ENCODE measurements around the gene DDX1.

DNA sequence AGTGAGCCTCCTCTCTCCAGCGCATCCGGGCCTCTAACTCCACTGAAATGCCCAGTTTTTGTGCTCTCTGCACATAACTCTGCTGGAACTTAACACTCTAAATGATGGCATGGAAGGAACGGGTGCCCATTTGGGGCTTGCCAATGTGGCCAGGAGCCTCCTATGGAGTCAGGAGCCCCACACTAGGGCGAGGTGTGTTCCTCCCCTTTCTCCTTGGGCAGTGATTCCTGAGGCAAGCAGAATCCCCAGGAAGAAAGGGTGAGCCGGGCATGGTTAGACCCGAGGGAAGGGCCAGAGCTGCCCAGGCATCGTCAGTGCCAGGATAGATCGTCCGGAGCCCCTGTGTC, 63.0 kb downstream of the DDX1 start:
- TF ChIP-seq TAF1 (IDR thresholded peaks at IDR 0.05; ENCODE audit: control insufficient read depth, extremely low read depth, insufficient read depth, low read length, severe bottlenecking) (no peak), E2F3 (CRISPR knock-in tag; IDR thresholded peaks at IDR 0.05) (no peak), SRSF3 (IDR thresholded peaks at IDR 0.05; ENCODE audit: insufficient read depth, low read length) (no peak), POLR2AphosphoS5 (IDR thresholded peaks at IDR 0.05; ENCODE audit: control insufficient read depth, insufficient read depth, low read depth, low read length) (no peak), CBFA2T3 (IDR thresholded peaks at IDR 0.05) (no peak), NR2C2 (CRISPR knock-in tag; IDR thresholded peaks at IDR 0.05) (no peak), NR2C2 (tag; IDR thresholded peaks at IDR 0.05) (no peak), POLR2A (conservative IDR thresholded peaks at IDR 0.05) (no peak), CHCHD3 (CRISPR knock-in tag; IDR thresholded peaks at IDR 0.05) (no peak)
- TF ChIP-seq, protein P1, sequence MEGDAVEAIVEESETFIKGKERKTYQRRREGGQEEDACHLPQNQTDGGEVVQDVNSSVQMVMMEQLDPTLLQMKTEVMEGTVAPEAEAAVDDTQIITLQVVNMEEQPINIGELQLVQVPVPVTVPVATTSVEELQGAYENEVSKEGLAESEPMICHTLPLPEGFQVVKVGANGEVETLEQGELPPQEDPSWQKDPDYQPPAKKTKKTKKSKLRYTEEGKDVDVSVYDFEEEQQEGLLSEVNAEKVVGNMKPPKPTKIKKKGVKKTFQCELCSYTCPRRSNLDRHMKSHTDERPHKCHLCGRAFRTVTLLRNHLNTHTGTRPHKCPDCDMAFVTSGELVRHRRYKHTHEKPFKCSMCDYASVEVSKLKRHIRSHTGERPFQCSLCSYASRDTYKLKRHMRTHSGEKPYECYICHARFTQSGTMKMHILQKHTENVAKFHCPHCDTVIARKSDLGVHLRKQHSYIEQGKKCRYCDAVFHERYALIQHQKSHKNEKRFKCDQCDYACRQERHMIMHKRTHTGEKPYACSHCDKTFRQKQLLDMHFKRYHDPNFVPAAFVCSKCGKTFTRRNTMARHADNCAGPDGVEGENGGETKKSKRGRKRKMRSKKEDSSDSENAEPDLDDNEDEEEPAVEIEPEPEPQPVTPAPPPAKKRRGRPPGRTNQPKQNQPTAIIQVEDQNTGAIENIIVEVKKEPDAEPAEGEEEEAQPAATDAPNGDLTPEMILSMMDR (IDR thresholded peaks at IDR 0.05 in 2 of 3, conservative IDR thresholded peaks at IDR 0.05 in 1 of 3; ENCODE audit: insufficient read depth in 2 of 3, low read depth in 1 of 3, low read length in 3 of 3) = no peak
- TF ChIP-seq, protein P2, sequence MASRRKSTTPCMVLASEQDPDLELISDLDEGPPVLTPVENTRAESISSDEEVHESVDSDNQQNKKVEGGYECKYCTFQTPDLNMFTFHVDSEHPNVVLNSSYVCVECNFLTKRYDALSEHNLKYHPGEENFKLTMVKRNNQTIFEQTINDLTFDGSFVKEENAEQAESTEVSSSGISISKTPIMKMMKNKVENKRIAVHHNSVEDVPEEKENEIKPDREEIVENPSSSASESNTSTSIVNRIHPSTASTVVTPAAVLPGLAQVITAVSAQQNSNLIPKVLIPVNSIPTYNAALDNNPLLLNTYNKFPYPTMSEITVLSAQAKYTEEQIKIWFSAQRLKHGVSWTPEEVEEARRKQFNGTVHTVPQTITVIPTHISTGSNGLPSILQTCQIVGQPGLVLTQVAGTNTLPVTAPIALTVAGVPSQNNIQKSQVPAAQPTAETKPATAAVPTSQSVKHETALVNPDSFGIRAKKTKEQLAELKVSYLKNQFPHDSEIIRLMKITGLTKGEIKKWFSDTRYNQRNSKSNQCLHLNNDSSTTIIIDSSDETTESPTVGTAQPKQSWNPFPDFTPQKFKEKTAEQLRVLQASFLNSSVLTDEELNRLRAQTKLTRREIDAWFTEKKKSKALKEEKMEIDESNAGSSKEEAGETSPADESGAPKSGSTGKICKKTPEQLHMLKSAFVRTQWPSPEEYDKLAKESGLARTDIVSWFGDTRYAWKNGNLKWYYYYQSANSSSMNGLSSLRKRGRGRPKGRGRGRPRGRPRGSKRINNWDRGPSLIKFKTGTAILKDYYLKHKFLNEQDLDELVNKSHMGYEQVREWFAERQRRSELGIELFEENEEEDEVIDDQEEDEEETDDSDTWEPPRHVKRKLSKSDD (conservative IDR thresholded peaks at IDR 0.05; ENCODE audit: low read length) = no peak

Data from K562 (cell line).